ENCODE measurements around the gene ZNF516.

ZNF516 gene

GRCh38 chr18:76433788-76434187 lies 61.3 kb downstream of the ZNF516 start:
- Histone ChIP-seq H3K27ac (no peak overlapping the region), H3K4me3 (no peak overlapping the region)

DNA sequence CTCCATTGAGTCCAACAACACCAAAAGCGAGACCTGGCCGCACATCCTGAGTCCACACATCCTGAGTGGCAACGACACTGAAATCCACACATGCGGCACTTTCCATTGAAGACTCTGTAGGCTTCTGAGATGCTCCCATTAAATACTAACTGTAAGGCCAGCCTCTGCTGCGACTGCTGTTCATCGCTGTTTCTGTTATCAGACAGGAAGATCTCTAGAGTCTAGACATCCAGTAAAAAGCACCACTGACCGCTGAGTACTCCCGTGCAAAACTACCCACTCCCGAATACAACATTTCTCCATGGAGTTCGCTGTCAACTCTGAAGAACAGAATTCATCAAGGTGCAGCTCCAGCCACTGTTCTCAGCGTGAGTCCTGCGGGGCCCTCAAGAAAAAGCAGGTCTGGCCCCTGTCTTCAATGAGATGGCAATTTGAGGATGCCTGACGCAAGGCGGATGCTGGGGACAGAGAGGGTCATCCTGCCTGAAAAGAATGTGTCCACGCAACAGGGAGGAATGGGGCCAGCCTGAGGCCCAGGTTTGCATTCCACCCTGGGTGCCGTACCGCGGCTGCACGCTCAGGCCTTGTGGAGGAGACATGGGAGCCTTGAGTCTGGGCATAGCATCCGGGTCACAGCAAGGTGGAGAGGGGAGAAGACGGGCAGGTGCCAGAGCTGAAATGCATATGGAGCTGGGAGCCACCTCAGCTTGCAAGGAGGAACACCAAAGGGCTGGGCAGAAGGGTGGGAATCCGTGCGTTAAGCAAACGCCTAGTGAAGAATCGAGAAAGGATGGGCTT lies 61.9 kb downstream of the ZNF516 start:
- H3K27ac ChIP-seq: no peak overlapping the region
- H3K4me3 ChIP-seq: no peak overlapping the region

GRCh38 chr18:76432274-76432755 lies 62.7 kb downstream of the ZNF516 start:
- Histone ChIP-seq H3K4me3 (no peak overlapping the region), H3K27ac (no peak overlapping the region)

- Histone ChIP-seq H3K4me3 (no peak overlapping the region), H3K27ac (no peak overlapping the region)
Measured at GRCh38 chr18:76431437-76432273, 63.4 kb downstream of the ZNF516 start.

- no peak overlapping the region for H3K4me3 ChIP-seq
- H3K27ac ChIP-seq: no peak overlapping the region
Measured at GRCh38 chr18:76430636-76431035, 64.4 kb downstream of the ZNF516 start.

DNA sequence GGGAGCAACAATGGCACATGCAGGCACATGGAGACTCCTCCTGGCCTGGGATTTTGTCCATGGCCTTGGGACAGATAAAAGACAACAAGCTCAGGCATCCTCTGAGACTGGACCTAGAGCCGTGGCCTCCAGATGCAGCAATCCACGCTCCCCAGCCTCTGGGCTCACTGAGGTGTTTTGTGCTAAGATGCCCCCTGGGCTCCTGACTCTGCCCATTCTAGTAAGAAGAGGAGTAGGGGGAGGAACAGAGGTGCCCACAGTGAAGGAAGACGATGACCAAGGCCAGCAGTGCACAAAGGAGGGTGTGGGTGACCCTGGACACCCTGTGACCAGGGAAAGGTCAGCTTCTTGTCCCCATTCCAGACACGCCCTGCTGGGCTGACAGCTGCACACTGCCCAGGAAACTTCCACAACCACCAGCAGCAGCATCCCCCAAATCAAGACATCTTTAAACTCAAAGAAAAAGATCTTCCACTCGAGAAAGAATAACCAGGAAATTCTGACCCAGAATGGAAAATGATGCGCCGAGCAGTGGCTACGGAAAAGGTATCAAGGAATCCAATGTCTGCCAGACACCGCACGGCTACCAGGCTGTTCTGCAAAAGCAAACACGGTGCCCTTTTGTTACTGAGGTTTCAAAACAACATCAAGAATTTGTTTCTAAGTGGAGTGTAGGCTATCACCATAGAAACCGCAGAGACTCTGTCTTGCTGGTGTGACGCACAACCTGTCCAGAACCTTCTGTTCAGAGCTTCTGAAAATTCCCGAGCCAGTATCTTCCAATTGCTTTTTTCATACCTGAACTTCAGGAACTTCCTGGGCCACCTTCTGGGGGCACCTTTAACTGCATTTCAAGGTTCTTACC lies 65.5 kb downstream of the ZNF516 start:
- no peak overlapping the region for H3K27ac ChIP-seq
- no peak overlapping the region for H3K4me3 ChIP-seq

- H3K27ac ChIP-seq: no peak overlapping the region
- H3K4me3 ChIP-seq: no peak overlapping the region
Measured at GRCh38 chr18:76428396-76429261, 66.4 kb downstream of the ZNF516 start.

- H3K27ac ChIP-seq: no peak overlapping the region
- H3K4me3 ChIP-seq: no peak overlapping the region
Measured at GRCh38 chr18:76426737-76427305, 68.2 kb downstream of the ZNF516 start.

GRCh38 chr18:76425146-76426131 lies 69.6 kb downstream of the ZNF516 start:
- Histone ChIP-seq H3K4me3 (no peak overlapping the region), H3K27ac (peak overlapping the region in 1 of 21 experiments; percentile 28)

DNA sequence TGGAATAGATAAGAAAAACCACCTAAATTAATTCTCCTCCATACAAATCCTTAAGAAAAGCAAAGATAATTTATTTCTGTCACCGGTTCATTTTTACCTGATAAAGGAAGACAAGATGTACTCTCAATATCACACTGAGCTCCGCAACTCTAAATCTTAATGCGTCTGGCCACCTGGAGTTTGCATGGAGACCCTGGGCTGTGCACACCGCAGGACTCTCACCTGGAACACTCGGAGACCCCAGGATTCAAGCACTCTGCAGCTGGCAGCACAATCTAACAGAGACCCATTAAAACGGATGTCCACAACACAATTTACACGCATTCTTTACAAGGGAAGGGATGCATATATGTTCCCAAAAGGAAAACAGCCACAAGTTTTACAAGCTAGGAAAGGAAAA lies 72.2 kb downstream of the ZNF516 start:
- no peak overlapping the region for H3K27ac ChIP-seq

GRCh38 chr18:76422121-76422520 lies 72.9 kb downstream of the ZNF516 start:
- Histone ChIP-seq H3K27ac (no peak overlapping the region), H3K4me3 (no peak overlapping the region)

More for the DNA sequence above, 72.2 kb downstream of the ZNF516 start:
- no peak overlapping the region for H3K4me3 ChIP-seq

GRCh38 chr18:76421685-76422078 lies 73.4 kb downstream of the ZNF516 start:
- no peak overlapping the region for H3K27ac ChIP-seq

DNA sequence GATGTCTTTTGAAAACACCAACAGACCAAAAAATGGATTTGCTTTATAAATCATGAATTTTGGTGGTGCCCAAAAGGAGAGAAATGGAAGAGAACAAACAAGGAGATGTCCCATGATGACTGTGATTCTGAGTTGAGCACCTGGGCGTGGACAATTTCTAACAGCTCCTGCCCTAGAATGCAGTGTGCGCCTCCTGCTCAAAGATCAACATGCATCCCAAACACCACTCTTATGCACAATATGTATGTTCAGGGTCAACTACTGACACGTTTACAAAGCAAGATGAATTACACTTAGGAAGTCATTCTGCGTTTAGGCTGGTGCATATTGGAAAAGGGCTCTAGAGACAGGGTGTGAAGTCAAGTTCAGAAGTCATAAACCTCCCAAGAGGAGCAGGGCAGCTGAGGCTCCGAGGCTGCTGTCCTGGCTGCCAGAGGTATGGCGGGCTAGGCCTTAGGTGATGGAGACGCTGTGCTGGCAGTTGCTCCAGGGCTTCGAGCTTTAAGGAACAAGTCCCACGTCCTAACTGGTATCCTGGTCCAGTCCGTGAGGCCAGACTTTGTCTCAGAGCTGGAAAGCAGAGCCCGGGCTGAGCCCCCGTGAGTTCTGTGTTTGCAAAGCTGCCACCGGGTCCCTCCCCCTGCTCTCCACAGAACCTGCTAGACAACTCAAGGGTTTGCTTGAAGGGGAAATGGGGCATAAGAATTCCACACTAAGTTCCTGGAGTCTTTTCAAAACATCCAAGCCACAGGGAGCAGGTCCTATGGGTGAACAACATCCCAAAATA lies 74.0 kb downstream of the ZNF516 start:
- H3K4me3 ChIP-seq: no peak overlapping the region

More at GRCh38 chr18:76421685-76422078, 73.4 kb downstream of the ZNF516 start:
- H3K4me3 ChIP-seq: no peak overlapping the region

DNA sequence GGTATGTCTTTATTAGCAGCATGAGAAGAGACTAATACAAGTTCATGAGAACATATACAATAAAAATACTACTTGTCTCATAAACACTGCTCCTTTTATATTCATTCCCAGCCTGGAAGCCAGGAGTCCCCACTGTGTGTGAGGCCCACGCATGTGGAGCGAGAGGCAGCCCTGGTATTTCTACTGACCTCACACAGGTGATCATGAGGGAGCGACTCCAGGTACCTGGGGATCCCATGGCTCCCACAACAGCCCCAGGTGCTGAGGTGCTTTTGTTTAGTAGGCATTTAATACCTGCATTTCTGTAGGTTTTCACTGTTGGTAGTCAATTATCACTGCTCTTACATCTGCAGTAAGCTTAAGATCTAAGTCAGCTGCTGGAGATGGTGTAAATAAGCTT lies 75.2 kb downstream of the ZNF516 start:
- Histone ChIP-seq H3K4me3 (no peak overlapping the region), H3K27ac (no peak overlapping the region)

More for the DNA sequence above, 74.0 kb downstream of the ZNF516 start:
- H3K27ac ChIP-seq: no peak overlapping the region

DNA sequence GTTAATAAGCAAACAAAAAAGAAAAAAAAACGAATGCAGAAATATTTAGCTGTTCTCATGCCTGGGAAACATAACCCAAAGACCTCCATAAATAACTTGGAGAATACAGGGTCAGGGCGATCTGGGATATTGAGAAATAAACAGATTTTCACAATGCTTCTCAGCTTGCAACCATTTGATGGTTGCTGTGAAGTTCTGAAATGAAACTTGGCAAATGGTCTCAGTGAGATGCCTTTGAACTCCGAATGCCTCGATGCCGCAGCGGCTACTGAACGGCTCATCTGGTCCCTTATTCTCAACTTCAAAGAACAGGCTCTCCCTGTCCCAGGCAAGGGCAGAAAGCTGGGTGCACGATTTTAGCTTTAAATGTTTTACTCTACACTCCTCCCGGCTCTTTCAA lies 78.1 kb downstream of the ZNF516 start:
- no peak overlapping the region for H3K4me3 ChIP-seq
- H3K27ac ChIP-seq: peak overlapping the region in 3 of 21 experiments; percentile 19 to 60 (median 43)

- no peak overlapping the region for H3K27ac ChIP-seq
- no peak overlapping the region for H3K4me3 ChIP-seq
Measured at GRCh38 chr18:76414936-76415621, 80.0 kb downstream of the ZNF516 start.

Data from skin epidermis (tissue), 12 donors.